HepG2 (cell line): ENCODE results near the gene TSGA10IP. TPM values are rescaled to one million over a fixed set of nuclear protein-coding genes. Genes with fewer than 3 reads are reported as not detected.
A peak's percentile ranks its signal among the peaks of the same experiment; 100 is the strongest.

Source experiments
- ATF7 ChIP-seq, 2 experiments: fragments of 450-650 bp in 1 of 2; sonication (generic) in 1 of 2; formaldehyde crosslinking in 1 of 2; IDR thresholded peaks; 2 replicates each; pipeline versions ENCODE4 v1.4.0 to v1.6.1; 2016 to 2020; ENCODE audit warnings: antibody characterized with exemption in 1 of 2, mild to moderate bottlenecking in 1 of 2, missing genetic modification reagents in 1 of 2
- BCL6 ChIP-seq: IDR thresholded peaks from 2 replicates; pipeline ENCODE4 v1.6.1; 2016; ENCODE audit warnings: missing genetic modification reagents, missing compliant biosample characterization
- MIXL1 ChIP-seq: IDR thresholded peaks from 2 replicates; pipeline ENCODE4 v1.6.1; 2016
- PATZ1 ChIP-seq: sonication (generic); formaldehyde crosslinking; IDR thresholded peaks from 2 replicates; pipeline ENCODE4 v1.4.0; 2020; ENCODE audit warnings: missing genetic modification reagents
- PCBP1 ChIP-seq: fragments of 200-400 bp; formaldehyde crosslinking; IDR thresholded peaks from 2 replicates; pipeline ENCODE4 v1.6.1; 2017; ENCODE audit warnings: mild to moderate bottlenecking, low read depth, low read length, borderline replicate concordance
- SMAD3 ChIP-seq: sonication (generic); formaldehyde crosslinking; IDR thresholded peaks from 2 replicates; pipeline ENCODE4 v1.4.0; 2020; ENCODE audit warnings: missing genetic modification reagents
- ZFP82 ChIP-seq: sonication (generic); formaldehyde crosslinking; IDR thresholded peaks from 2 replicates; pipeline ENCODE4 v1.5.1; 2020; ENCODE audit warnings: mild to moderate bottlenecking, missing genetic modification reagents, borderline replicate concordance
- ZNF124 ChIP-seq: sonication (generic); formaldehyde crosslinking; IDR thresholded peaks from 2 replicates; pipeline ENCODE4 v1.4.0; 2020; ENCODE audit warnings: missing genetic modification reagents
- ZNF747 ChIP-seq: sonication (generic); formaldehyde crosslinking; IDR thresholded peaks from 2 replicates; pipeline ENCODE4 v1.8.1; 2023; ENCODE audit warnings: missing genetic modification reagents, mild to moderate bottlenecking, borderline replicate concordance
- ZNF891 ChIP-seq: sonication (generic); formaldehyde crosslinking; IDR thresholded peaks from 2 replicates; pipeline ENCODE4 v1.5.0; 2020; ENCODE audit warnings: mild to moderate bottlenecking, missing genetic modification reagents
- polyA plus RNA-seq, 8 experiments: library from polyadenylated mRNA; depleted of rRNA in 3 of 8; stranded (reverse) in 7 of 8; unstranded in 1 of 8; fragments of >200 nt; fragmentation: Illumina TruSeq in 4 of 8; extraction: Trizol in 4 of 8; gene quantifications; 2 replicates each; pipeline versions ENCODE4 v1.2.1 to v1.2.3, GENCODE V29; 2011 to 2016; ENCODE audit warnings: low read depth in 4 of 8, missing spikeins in 1 of 8, mixed read lengths in 1 of 8; ENCODE audit not compliant: insufficient read depth in 1 of 8
- total RNA-seq, 5 experiments: library from RNA; depleted of rRNA; stranded (reverse); fragments of >200 nt; fragmentation: Illumina TruSeq; extraction: Trizol; gene quantifications; 2 replicates each; pipeline ENCODE4 v1.2.3, GENCODE V29; 2016; ENCODE audit warnings: low read depth in 1 of 5
- TF ChIP-seq, protein P1 (sequence below): sonication (generic); formaldehyde crosslinking; IDR thresholded peaks from 2 replicates; pipeline ENCODE4 v1.4.0; 2020; ENCODE audit warnings: missing genetic modification reagents, borderline replicate concordance
- TF ChIP-seq, protein P2 (sequence below), 2 experiments: sonication (generic) in 1 of 2; formaldehyde crosslinking in 1 of 2; IDR thresholded peaks; 2 replicates each; pipeline versions ENCODE4 v1.4.0 to v1.6.1; 2016 to 2020; ENCODE audit warnings: borderline replicate concordance in 1 of 2, low read depth in 1 of 2, mild to moderate bottlenecking in 1 of 2, missing genetic modification reagents in 1 of 2
- TF ChIP-seq, protein P3 (sequence below): sonication (generic); formaldehyde crosslinking; IDR thresholded peaks from 2 replicates; pipeline ENCODE4 v1.4.0; 2020; ENCODE audit warnings: missing genetic modification reagents
- TF ChIP-seq, protein P4 (sequence below): fragments of 450-650 bp; IDR thresholded peaks from 2 replicates; pipeline ENCODE4 v1.6.1; 2017; ENCODE audit warnings: mild to moderate bottlenecking

The TSGA10IP gene
- total and polyA plus RNA-seq, 2 of the 13 experiments (the other 11 are each of a cell fraction or from before 2014, with no cell fraction given): not detected

DNA sequence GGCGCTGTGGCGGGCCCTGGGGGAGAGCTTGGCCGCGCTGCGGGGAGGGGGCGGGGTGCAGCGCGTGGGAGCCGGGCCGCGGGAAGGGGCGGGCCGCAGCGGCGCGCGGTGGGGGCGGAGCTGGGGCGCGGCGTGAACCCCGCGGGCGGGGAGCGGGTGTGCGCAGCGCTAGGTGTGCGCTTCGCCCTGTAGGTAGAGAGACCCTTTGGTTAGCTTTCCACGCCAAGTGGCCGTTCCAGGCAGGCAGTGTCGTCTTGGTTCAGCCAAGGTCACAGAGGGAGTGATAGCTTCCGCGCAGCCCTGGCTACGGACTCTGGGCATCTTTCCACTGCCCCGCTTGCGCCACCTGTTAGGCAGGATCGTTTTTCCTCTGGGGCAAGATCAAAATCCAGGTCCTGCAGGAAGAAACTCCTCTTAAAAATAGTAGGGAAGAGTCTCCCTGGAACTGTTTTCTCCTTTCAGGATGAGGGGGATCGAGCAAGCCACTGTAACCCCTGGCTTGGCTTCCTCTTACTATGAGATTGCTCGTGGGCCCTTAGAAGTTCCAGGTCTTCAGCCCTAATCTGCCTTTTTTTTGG lies 57.5 kb downstream of the TSGA10IP start (continued):
- TF ChIP-seq PATZ1 (CRISPR knock-in tag) (0 out of 2 replicates have a peak, but pooled peaks have one; percentile 10), ZNF747 (CRISPR knock-in tag) (0 out of 2 replicates have a peak, but pooled peaks have one; percentile 11), PCBP1 (no peak), ZFP82 (CRISPR knock-in tag) (0 out of 2 replicates have a peak, but pooled peaks have one; percentile 22), BCL6 (CRISPR knock-in tag) (peak; percentile 17; the same call in 1 of the 2 replicates), ZNF124 (no peak), ZNF891 (CRISPR knock-in tag) (no peak), SMAD3 (CRISPR knock-in tag) (no peak), MIXL1 (CRISPR knock-in tag) (no peak), ATF7 (IDR thresholded peaks at IDR 0.05) (no peak), ATF7 (CRISPR knock-in tag; IDR thresholded peaks at IDR 0.05) (no peak)
- TF ChIP-seq, protein P1, sequence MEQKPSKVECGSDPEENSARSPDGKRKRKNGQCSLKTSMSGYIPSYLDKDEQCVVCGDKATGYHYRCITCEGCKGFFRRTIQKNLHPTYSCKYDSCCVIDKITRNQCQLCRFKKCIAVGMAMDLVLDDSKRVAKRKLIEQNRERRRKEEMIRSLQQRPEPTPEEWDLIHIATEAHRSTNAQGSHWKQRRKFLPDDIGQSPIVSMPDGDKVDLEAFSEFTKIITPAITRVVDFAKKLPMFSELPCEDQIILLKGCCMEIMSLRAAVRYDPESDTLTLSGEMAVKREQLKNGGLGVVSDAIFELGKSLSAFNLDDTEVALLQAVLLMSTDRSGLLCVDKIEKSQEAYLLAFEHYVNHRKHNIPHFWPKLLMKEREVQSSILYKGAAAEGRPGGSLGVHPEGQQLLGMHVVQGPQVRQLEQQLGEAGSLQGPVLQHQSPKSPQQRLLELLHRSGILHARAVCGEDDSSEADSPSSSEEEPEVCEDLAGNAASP (CRISPR knock-in tag): peak; percentile 24; the same call in 1 of the 2 replicates
- TF ChIP-seq, protein P2, sequence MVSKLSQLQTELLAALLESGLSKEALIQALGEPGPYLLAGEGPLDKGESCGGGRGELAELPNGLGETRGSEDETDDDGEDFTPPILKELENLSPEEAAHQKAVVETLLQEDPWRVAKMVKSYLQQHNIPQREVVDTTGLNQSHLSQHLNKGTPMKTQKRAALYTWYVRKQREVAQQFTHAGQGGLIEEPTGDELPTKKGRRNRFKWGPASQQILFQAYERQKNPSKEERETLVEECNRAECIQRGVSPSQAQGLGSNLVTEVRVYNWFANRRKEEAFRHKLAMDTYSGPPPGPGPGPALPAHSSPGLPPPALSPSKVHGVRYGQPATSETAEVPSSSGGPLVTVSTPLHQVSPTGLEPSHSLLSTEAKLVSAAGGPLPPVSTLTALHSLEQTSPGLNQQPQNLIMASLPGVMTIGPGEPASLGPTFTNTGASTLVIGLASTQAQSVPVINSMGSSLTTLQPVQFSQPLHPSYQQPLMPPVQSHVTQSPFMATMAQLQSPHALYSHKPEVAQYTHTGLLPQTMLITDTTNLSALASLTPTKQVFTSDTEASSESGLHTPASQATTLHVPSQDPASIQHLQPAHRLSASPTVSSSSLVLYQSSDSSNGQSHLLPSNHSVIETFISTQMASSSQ (IDR thresholded peaks at IDR 0.05; ENCODE audit: low read depth): no peak
- TF ChIP-seq, protein P2 (CRISPR knock-in tag; IDR thresholded peaks at IDR 0.05; ENCODE audit: borderline replicate concordance): 0 out of 2 replicates have a peak, but pooled peaks have one; percentile 20
- TF ChIP-seq, protein P3, sequence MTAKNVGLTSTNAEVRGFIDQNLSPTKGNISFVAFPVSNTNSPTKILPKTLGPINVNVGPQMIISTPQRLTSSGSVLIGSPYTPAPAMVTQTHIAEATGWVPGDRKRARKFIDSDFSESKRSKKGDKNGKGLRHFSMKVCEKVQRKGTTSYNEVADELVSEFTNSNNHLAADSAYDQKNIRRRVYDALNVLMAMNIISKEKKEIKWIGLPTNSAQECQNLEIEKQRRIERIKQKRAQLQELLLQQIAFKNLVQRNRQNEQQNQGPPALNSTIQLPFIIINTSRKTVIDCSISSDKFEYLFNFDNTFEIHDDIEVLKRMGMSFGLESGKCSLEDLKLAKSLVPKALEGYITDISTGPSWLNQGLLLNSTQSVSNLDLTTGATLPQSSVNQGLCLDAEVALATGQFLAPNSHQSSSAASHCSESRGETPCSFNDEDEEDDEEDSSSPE (CRISPR knock-in tag): no peak; the same call in 1 of the 2 replicates
- TF ChIP-seq, protein P4, sequence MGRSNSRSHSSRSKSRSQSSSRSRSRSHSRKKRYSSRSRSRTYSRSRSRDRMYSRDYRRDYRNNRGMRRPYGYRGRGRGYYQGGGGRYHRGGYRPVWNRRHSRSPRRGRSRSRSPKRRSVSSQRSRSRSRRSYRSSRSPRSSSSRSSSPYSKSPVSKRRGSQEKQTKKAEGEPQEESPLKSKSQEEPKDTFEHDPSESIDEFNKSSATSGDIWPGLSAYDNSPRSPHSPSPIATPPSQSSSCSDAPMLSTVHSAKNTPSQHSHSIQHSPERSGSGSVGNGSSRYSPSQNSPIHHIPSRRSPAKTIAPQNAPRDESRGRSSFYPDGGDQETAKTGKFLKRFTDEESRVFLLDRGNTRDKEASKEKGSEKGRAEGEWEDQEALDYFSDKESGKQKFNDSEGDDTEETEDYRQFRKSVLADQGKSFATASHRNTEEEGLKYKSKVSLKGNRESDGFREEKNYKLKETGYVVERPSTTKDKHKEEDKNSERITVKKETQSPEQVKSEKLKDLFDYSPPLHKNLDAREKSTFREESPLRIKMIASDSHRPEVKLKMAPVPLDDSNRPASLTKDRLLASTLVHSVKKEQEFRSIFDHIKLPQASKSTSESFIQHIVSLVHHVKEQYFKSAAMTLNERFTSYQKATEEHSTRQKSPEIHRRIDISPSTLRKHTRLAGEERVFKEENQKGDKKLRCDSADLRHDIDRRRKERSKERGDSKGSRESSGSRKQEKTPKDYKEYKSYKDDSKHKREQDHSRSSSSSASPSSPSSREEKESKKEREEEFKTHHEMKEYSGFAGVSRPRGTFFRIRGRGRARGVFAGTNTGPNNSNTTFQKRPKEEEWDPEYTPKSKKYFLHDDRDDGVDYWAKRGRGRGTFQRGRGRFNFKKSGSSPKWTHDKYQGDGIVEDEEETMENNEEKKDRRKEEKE: no peak
